MM.1S (cell line): ENCODE measurements around the gene KRT35.

Experiments
- DNase-seq: peaks from one replicate; pipeline ENCODE4 v3.0.0-alpha.2; 2015
- H2AFZ ChIP-seq: fragments of 300-600 bp; sonication (generic); 2 replicates; pipeline ENCODE4 v1.6.0; 2016; ENCODE audit warnings: antibody characterized with exemption, low read length
- H3F3A ChIP-seq: fragments of 300-600 bp; sonication (generic); 2 replicates; pipeline ENCODE4 v1.6.1; 2016; ENCODE audit warnings: mild to moderate bottlenecking, antibody characterized with exemption, low read length, moderate library complexity, mixed read lengths; ENCODE audit not compliant: insufficient read depth
- H3K27ac ChIP-seq: fragments of 300-600 bp; sonication (generic); 2 replicates; pipeline ENCODE4 v1.5.1; 2016; ENCODE audit warnings: mild to moderate bottlenecking, low read length
- H3K27me3 ChIP-seq: fragments of 300-600 bp; sonication (generic); replicated peaks from 2 replicates; pipeline ENCODE4 v1.6.0; 2016; ENCODE audit warnings: low read length; ENCODE audit not compliant: insufficient read depth
- H3K36me3 ChIP-seq: fragments of 300-600 bp; sonication (generic); replicated peaks from 2 replicates; pipeline ENCODE4 v1.6.1; 2016; ENCODE audit warnings: mild to moderate bottlenecking, low read length, mixed read lengths; ENCODE audit not compliant: insufficient read depth
- H3K4me1 ChIP-seq: fragments of 300-600 bp; sonication (generic); 2 replicates; pipeline ENCODE4 v1.6.1; 2016; ENCODE audit warnings: low read length, mixed read lengths
- H3K4me2 ChIP-seq: fragments of 300-600 bp; sonication (generic); 2 replicates; pipeline ENCODE4 v1.6.0; 2016; ENCODE audit warnings: low read depth, low read length
- H3K4me3 ChIP-seq: fragments of 300-600 bp; sonication (generic); 2 replicates; pipeline ENCODE4 v1.5.1; 2016; ENCODE audit warnings: low read length, mixed read lengths
- H3K79me2 ChIP-seq: fragments of 300-600 bp; sonication (generic); 2 replicates; pipeline ENCODE4 v1.6.1; 2016; ENCODE audit warnings: mixed run types, low read length, mixed read lengths
- H3K9ac ChIP-seq: fragments of 300-600 bp; sonication (generic); 2 replicates; pipeline ENCODE4 v1.6.1; 2016; ENCODE audit warnings: low read length, mixed read lengths
- H3K9me2 ChIP-seq: fragments of 300-600 bp; sonication (generic); replicated peaks from 2 replicates; pipeline ENCODE4 v1.6.1; 2016; ENCODE audit warnings: mild to moderate bottlenecking, low read length, mixed read lengths; ENCODE audit not compliant: insufficient read depth
- H3K9me3 ChIP-seq: fragments of 300-600 bp; sonication (generic); replicated peaks from 2 replicates; pipeline ENCODE4 v1.6.1; 2016; ENCODE audit warnings: mild to moderate bottlenecking, low read length, mixed read lengths; ENCODE audit not compliant: insufficient read depth
- H4K20me1 ChIP-seq: fragments of 300-600 bp; sonication (generic); 2 replicates; pipeline ENCODE4 v1.6.1; 2016; ENCODE audit warnings: mild to moderate bottlenecking, low read length, moderate library complexity, mixed read lengths; ENCODE audit not compliant: insufficient read depth
- EZH2 ChIP-seq: fragments of 300-600 bp; sonication (generic); optimal IDR thresholded peaks from 2 replicates; pipeline ENCODE3; 2017; ENCODE audit warnings: low read depth, mild to moderate bottlenecking, antibody characterized with exemption, low read length, mixed read lengths
- EZH2phosphoT487 ChIP-seq: fragments of 300-600 bp; sonication (generic); IDR thresholded peaks from 2 replicates; pipeline ENCODE4 v1.6.1; 2018; ENCODE audit warnings: antibody characterized with exemption, low read length
- TF ChIP-seq, protein P1 (sequence below): fragments of 300-600 bp; sonication (generic); IDR thresholded peaks from 2 replicates; pipeline ENCODE4 v1.5.1; 2016; ENCODE audit warnings: antibody characterized with exemption, low read length, mixed read lengths

Gene KRT35

DNA sequence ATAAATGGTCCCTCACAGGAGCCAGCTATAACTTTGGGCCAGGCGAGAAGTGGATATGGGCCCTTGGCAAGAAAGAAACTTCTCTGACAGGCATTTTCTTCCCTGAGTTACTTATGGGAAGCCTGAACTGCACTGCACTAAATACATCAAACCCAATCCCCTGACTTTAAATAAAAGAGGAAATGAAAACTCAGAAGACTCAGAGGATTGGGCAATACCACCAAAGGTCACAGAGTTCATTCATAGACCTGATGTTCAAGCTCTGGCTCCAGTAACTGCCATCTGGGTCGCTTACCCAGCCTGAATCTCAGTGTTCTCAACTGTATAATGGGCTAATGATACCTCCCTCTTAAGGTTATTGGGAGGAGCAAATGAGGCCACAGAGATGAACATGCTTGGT lies 815 bp downstream of the KRT35 start:
- no peak for DNase-seq
- no peaks in the 10 kb centered on the region for H4K20me1 ChIP-seq

DNA sequence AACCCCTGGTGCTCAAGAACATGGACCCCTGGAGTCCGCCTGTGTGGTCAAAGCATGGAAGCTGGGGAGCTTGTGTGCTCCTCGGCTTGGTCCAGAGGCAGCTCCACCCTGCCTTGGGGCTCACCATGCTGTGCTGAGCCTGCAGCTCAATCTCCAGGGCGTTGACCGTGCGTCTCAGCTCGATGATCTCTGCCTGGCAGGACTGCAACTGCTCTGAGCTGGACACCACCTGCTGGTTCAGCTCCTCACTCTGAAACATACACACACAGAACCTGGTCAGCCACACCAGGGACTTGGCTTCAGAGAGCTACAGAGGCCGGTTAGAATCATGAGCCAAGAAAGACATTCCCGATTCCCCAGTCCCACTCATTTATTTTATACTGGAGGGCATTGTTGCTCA lies 2.7 kb downstream of the KRT35 start:
- DNase-seq: no peak
- H3K4me2 ChIP-seq: no peak overlapping the region
- TF ChIP-seq, protein P1, sequence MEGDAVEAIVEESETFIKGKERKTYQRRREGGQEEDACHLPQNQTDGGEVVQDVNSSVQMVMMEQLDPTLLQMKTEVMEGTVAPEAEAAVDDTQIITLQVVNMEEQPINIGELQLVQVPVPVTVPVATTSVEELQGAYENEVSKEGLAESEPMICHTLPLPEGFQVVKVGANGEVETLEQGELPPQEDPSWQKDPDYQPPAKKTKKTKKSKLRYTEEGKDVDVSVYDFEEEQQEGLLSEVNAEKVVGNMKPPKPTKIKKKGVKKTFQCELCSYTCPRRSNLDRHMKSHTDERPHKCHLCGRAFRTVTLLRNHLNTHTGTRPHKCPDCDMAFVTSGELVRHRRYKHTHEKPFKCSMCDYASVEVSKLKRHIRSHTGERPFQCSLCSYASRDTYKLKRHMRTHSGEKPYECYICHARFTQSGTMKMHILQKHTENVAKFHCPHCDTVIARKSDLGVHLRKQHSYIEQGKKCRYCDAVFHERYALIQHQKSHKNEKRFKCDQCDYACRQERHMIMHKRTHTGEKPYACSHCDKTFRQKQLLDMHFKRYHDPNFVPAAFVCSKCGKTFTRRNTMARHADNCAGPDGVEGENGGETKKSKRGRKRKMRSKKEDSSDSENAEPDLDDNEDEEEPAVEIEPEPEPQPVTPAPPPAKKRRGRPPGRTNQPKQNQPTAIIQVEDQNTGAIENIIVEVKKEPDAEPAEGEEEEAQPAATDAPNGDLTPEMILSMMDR: no peak
- no peak for TF ChIP-seq EZH2
- TF ChIP-seq EZH2phosphoT487: no peak
- H3K4me1 ChIP-seq: no peaks in the 10 kb centered on the region
- H3K9me2 ChIP-seq: no peaks in the 10 kb centered on the region
- H2AFZ ChIP-seq: no peak overlapping the region
- no peaks in the 10 kb centered on the region for H3K36me3 ChIP-seq
- no peak overlapping the region for H3K27ac ChIP-seq
- no peaks in the 10 kb centered on the region for H4K20me1 ChIP-seq
- H3K9ac ChIP-seq: no peak overlapping the region
- H3K4me3 ChIP-seq: no peak overlapping the region
- H3K79me2 ChIP-seq: no peaks in the 10 kb centered on the region
- no peaks in the 10 kb centered on the region for H3F3A ChIP-seq
- H3K27me3 ChIP-seq: no peaks in the 10 kb centered on the region; the same call in 1 of the 2 replicates
- H3K9me3 ChIP-seq: no peaks in the 10 kb centered on the region

More for the DNA sequence above, 815 bp downstream of the KRT35 start:
- Histone ChIP-seq H3K4me3 (no peak overlapping the region), H3K9me3 (no peaks in the 10 kb centered on the region), H3K9ac (no peak overlapping the region), H3K36me3 (no peaks in the 10 kb centered on the region), H3K4me2 (no peak overlapping the region), H3F3A (no peaks in the 10 kb centered on the region), H3K9me2 (no peaks in the 10 kb centered on the region), H3K4me1 (no peaks in the 10 kb centered on the region), H3K27me3 (no peaks in the 10 kb centered on the region; the same call in 1 of the 2 replicates), H3K27ac (no peak overlapping the region), H2AFZ (no peak overlapping the region), H3K79me2 (no peaks in the 10 kb centered on the region)
- TF ChIP-seq EZH2: no peak
- TF ChIP-seq, protein P1: no peak
- TF ChIP-seq EZH2phosphoT487: no peak

DNA sequence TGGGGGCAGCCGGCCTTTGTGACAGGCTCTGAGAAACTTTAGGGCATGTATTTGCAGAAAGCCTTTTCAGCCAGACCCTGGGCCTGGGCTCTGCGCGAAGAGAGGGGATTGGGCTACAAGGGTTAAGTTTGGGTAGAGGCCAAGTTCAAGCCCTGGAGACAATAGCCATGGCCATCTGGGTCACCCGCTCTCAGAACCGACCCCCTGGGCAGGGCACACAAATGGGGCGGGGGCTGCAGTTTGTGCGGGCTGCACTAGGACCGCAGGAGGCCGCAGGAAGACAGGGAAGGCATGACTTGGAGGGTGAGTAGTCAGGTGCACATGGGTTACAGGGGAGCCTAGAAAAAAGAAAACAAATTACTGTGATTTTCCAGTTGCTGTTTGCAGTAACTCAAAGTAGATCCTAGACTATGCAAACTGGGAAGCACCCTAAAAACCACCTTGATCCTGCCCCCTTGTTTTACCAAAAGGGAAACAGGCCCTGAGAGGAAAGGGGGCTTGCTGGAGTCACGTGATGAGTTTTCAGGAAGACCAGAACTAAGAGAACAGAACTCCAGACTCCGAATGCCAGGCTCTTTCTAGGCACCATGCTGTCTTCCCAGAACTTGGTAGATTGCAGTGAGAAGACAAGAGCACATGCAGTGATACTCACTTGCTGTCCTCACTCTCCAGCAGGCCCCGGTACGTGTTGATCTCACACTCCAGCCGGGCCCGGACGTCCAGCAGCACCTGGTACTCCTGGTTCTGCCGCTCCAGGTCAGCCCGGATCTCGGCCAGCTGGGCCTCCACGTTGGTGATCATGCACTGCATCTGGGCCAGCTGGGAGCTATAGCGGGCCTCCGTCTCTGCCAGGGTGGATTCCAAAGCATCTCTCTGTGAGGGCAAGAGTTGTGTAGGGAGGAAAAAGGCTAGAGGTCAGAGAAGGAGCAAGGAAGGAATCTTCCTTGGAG lies 3.8 kb downstream of the KRT35 start:
- H2AFZ ChIP-seq: no peak overlapping the region

More for the DNA sequence above, 3.8 kb downstream of the KRT35 start:
- Histone ChIP-seq H3K4me2 (no peak overlapping the region), H3K27ac (no peak overlapping the region), H3K9ac (no peak overlapping the region), H3K36me3 (no peaks in the 10 kb centered on the region), H3K27me3 (no peaks in the 10 kb centered on the region), H3K4me1 (no peaks in the 10 kb centered on the region), H3K9me3 (no peaks in the 10 kb centered on the region), H3K79me2 (no peaks in the 10 kb centered on the region), H4K20me1 (no peaks in the 10 kb centered on the region), H3F3A (no peaks in the 10 kb centered on the region), H3K4me3 (no peak overlapping the region), H3K9me2 (no peaks in the 10 kb centered on the region)
- TF ChIP-seq, protein P1: no peak
- TF ChIP-seq EZH2phosphoT487 (no peak), EZH2 (no peak)
- no peak for DNase-seq
